ENCODE results near the gene SERINC5.
"Not testable (repeated sequence)": the region's sequence is repeated elsewhere in the genome, so short reads cannot be mapped to it uniquely, and the experiment has no call there.

Gene SERINC5

GRCh38 chr5:80193401-80193800 lies 62.4 kb downstream of the SERINC5 start:
- peak; percentile 76 for DNase-seq

- no peak for DNase-seq
Observed at GRCh38 chr5:80192507-80193241, 63.2 kb downstream of the SERINC5 start.

GRCh38 chr5:80191991-80192398 lies 63.9 kb downstream of the SERINC5 start:
- no peak for DNase-seq

GRCh38 chr5:80191397-80191796 lies 64.5 kb downstream of the SERINC5 start:
- DNase-seq, result no peak

- no peak for DNase-seq
Observed at GRCh38 chr5:80190960-80191359, 64.9 kb downstream of the SERINC5 start.

GRCh38 chr5:80189701-80190100 lies 66.1 kb downstream of the SERINC5 start:
- DNase-seq, result no peak

GRCh38 chr5:80189201-80189600 lies 66.6 kb downstream of the SERINC5 start:
- no peak for DNase-seq

GRCh38 chr5:80187421-80188090 lies 68.3 kb downstream of the SERINC5 start:
- no peak for DNase-seq

GRCh38 chr5:80185535-80185934 lies 70.3 kb downstream of the SERINC5 start:
- DNase-seq, result not testable (repeated sequence)

- no peak for DNase-seq
Observed at GRCh38 chr5:80185095-80185494, 70.8 kb downstream of the SERINC5 start.

GRCh38 chr5:80184235-80185023 lies 71.4 kb downstream of the SERINC5 start:
- DNase-seq, result peak; percentile 19

GRCh38 chr5:80183728-80184234 lies 72.1 kb downstream of the SERINC5 start:
- not testable (repeated sequence) for DNase-seq

GRCh38 chr5:80182809-80183580 lies 72.9 kb downstream of the SERINC5 start:
- no peak for DNase-seq

GRCh38 chr5:80181618-80182211 lies 74.1 kb downstream of the SERINC5 start:
- DNase-seq, result no peak

- no peak for DNase-seq
Observed at GRCh38 chr5:80177236-80177635, 78.6 kb downstream of the SERINC5 start.

GRCh38 chr5:80175337-80175736 lies 80.5 kb downstream of the SERINC5 start:
- no peak for DNase-seq

GRCh38 chr5:80174790-80175189 lies 81.1 kb downstream of the SERINC5 start:
- DNase-seq, result no peak

GRCh38 chr5:80172067-80172695 lies 83.7 kb downstream of the SERINC5 start:
- no peak for DNase-seq

- DNase-seq, result no peak
Observed at GRCh38 chr5:80170117-80170535, 85.7 kb downstream of the SERINC5 start.

GRCh38 chr5:80168388-80169028 lies 87.3 kb downstream of the SERINC5 start:
- no peak for DNase-seq

- no peak for DNase-seq
Observed at GRCh38 chr5:80165452-80165851, 90.4 kb downstream of the SERINC5 start.

Measured in NCI-H2081 treated with DMSO at 0.1 percent for 48 hours (cell line).